Keratinocyte (primary cell): ENCODE data around the gene CCDC127. TPM values are rescaled to one million over a fixed set of nuclear protein-coding genes. Genes with fewer than 3 reads are reported as not detected.
"Not testable (repeated sequence)": the region's sequence is repeated elsewhere in the genome, so short reads cannot be mapped to it uniquely, and the experiment has no call there.

Experiments
- DNase-seq: peaks from one replicate; pipeline ENCODE4 v3.0.0-alpha.2; 2011; ENCODE audit warnings: low read depth, missing footprints, low spot score
- FAIRE-seq: peaks from 2 replicates; lab custom pipeline; 2011; peaks lifted over from hg19 to GRCh38; lab: Jason Lieb, UNC
- H2AFZ ChIP-seq: 2 replicates; pipeline ENCODE4 v1.6.0; 2012; ENCODE audit warnings: low read length, control low read depth, inconsistent platforms; ENCODE audit not compliant: control insufficient read depth
- H3K27ac ChIP-seq: 2 replicates; pipeline ENCODE4 v1.5.1; 2011; ENCODE audit warnings: low read length; ENCODE audit not compliant: control insufficient read depth, insufficient read depth
- H3K27me3 ChIP-seq: 3 replicates; pipeline ENCODE4 v1.6.0; 2011; ENCODE audit warnings: low read length; ENCODE audit not compliant: control insufficient read depth, insufficient read depth; ENCODE audit errors: extremely low read depth
- H3K36me3 ChIP-seq, 2 experiments: 2 replicates in 1 of 2; 3 replicates in 1 of 2; pipeline ENCODE4 v1.5.1; 2011; ENCODE audit warnings: low read length in 2 of 2, mild to moderate bottlenecking in 1 of 2; ENCODE audit not compliant: control insufficient read depth in 2 of 2, insufficient read depth in 2 of 2; ENCODE audit errors: extremely low read depth in 1 of 2
- H3K4me1 ChIP-seq: 3 replicates; pipeline ENCODE4 v1.5.1; 2011; ENCODE audit warnings: low read length; ENCODE audit not compliant: control insufficient read depth, insufficient read depth; ENCODE audit errors: extremely low read depth
- H3K4me2 ChIP-seq: 3 replicates; pipeline ENCODE4 v1.6.0; 2011; ENCODE audit warnings: low read depth, low read length; ENCODE audit not compliant: control insufficient read depth, insufficient read depth; ENCODE audit errors: extremely low read depth
- H3K4me3 ChIP-seq, 3 experiments: fragments of 200-600 bp in 1 of 3; sonication (generic) in 1 of 3; 2 replicates in 2 of 3; 3 replicates in 1 of 3; pipeline ENCODE4 v1.5.1; 2011 to 2016; ENCODE audit warnings: low read length in 3 of 3, mild to moderate bottlenecking in 3 of 3, control low read depth in 2 of 3, inconsistent platforms in 1 of 3, low read depth in 1 of 3, mixed read lengths in 1 of 3, mixed run types in 1 of 3, moderate library complexity in 1 of 3; ENCODE audit not compliant: control insufficient read depth in 2 of 3, insufficient read depth in 2 of 3; ENCODE audit errors: extremely low read depth in 1 of 3
- H3K79me2 ChIP-seq: 2 replicates; pipeline ENCODE4 v1.6.0; 2012; ENCODE audit warnings: low read length; ENCODE audit not compliant: control insufficient read depth, insufficient read depth
- H3K9ac ChIP-seq: 3 replicates; pipeline ENCODE4 v1.6.0; 2011; ENCODE audit warnings: low read length; ENCODE audit not compliant: control insufficient read depth, insufficient read depth; ENCODE audit errors: extremely low read depth
- H3K9me1 ChIP-seq: 3 replicates; pipeline ENCODE4 v1.6.0; 2011; ENCODE audit warnings: low read length; ENCODE audit not compliant: control insufficient read depth, insufficient read depth; ENCODE audit errors: extremely low read depth
- H3K9me3 ChIP-seq: 2 replicates; pipeline ENCODE4 v1.5.1; 2012; ENCODE audit warnings: low read depth, low read length; ENCODE audit not compliant: control insufficient read depth
- H4K20me1 ChIP-seq: 3 replicates; pipeline ENCODE4 v1.6.0; 2011; ENCODE audit warnings: low read length; ENCODE audit not compliant: control insufficient read depth, insufficient read depth; ENCODE audit errors: extremely low read depth
- dilution Hi-C: fragments of 300-500 bp; cut with MboI; formaldehyde crosslinking; loops from one replicate; pipeline ENCODE4 v1.7.0; 2020; ENCODE audit warnings: low sequenced_read_pairs; ENCODE audit not compliant: extremely low pct_ligation_motif_present
- polyA plus RNA-seq, 5 experiments: library from polyadenylated mRNA; depleted of rRNA in 3 of 5; stranded (reverse) in 3 of 5; stranded (forward) in 1 of 5; unstranded in 1 of 5; fragments of >200 nt; gene quantifications; 1 replicate in 1 of 5; 2 replicates in 3 of 5; 3 replicates in 1 of 5; pipeline versions ENCODE4 v1.2.1 to v1.2.3, GENCODE V29; 2011 to 2012; ENCODE audit warnings: missing spikeins in 2 of 5, low read depth in 1 of 5, low replicate concordance in 1 of 5

The CCDC127 gene
- polyA plus RNA-seq, 1 donor (not counting 4 experiments of a cell fraction or from before 2014, with no cell fraction given): 4.9 TPM

GRCh38 chr5:251538-251937, 33.6 kb upstream of the CCDC127 start:
- H3K27me3 ChIP-seq, H2AFZ ChIP-seq, dilution Hi-C loops, H3K79me2 ChIP-seq, FAIRE-seq, H3K4me1 ChIP-seq, H4K20me1 ChIP-seq, H3K4me3 ChIP-seq, H3K9me1 ChIP-seq, H3K4me2 ChIP-seq, DNase-seq, H3K27ac ChIP-seq, H3K9ac ChIP-seq, H3K9me3 ChIP-seq: not testable (repeated sequence)
- peaks cover 3 to 11% of the 10 kb centered on the region in 2 experiments for H3K36me3 ChIP-seq

GRCh38 chr5:251016-251415, 33.1 kb upstream of the CCDC127 start:
- H4K20me1 ChIP-seq, dilution Hi-C loops, H3K4me3 ChIP-seq, H3K4me2 ChIP-seq, H3K27ac ChIP-seq, FAIRE-seq, H3K27me3 ChIP-seq, H3K9me3 ChIP-seq, H3K4me1 ChIP-seq, H2AFZ ChIP-seq, H3K9ac ChIP-seq, H3K79me2 ChIP-seq, H3K9me1 ChIP-seq, DNase-seq: not testable (repeated sequence)
- peaks cover 3 to 11% of the 10 kb centered on the region in 2 experiments for H3K36me3 ChIP-seq

- DNase-seq, H3K9me3 ChIP-seq, H3K4me2 ChIP-seq, H2AFZ ChIP-seq, H3K4me3 ChIP-seq, H3K36me3 ChIP-seq, H3K9me1 ChIP-seq, H4K20me1 ChIP-seq, H3K4me1 ChIP-seq, H3K9ac ChIP-seq, FAIRE-seq, H3K79me2 ChIP-seq, dilution Hi-C loops, H3K27ac ChIP-seq, H3K27me3 ChIP-seq: not testable (repeated sequence)
Observed at GRCh38 chr5:250396-250795, 32.4 kb upstream of the CCDC127 start.

- H4K20me1 ChIP-seq, H3K4me1 ChIP-seq, dilution Hi-C loops, DNase-seq, H3K79me2 ChIP-seq, FAIRE-seq, H3K9me1 ChIP-seq, H3K27ac ChIP-seq, H3K4me3 ChIP-seq, H3K27me3 ChIP-seq, H3K4me2 ChIP-seq, H3K9me3 ChIP-seq, H3K9ac ChIP-seq, H2AFZ ChIP-seq: not testable (repeated sequence)
- H3K36me3 ChIP-seq: peaks cover 13 to 14% of the 10 kb centered on the region in 2 experiments
Observed at GRCh38 chr5:245717-246116, 27.8 kb upstream of the CCDC127 start.

- DNase-seq, H2AFZ ChIP-seq, H3K4me3 ChIP-seq, H3K79me2 ChIP-seq, H3K9me1 ChIP-seq, H3K27me3 ChIP-seq, H3K4me1 ChIP-seq, H3K27ac ChIP-seq, H3K9me3 ChIP-seq, FAIRE-seq, H3K4me2 ChIP-seq, dilution Hi-C loops, H4K20me1 ChIP-seq, H3K9ac ChIP-seq: not testable (repeated sequence)
- H3K36me3 ChIP-seq: peaks cover 14 to 16% of the 10 kb centered on the region in 2 experiments
Observed at GRCh38 chr5:243683-244367, 25.9 kb upstream of the CCDC127 start.
